Thoracic aorta (tissue), 2 donors: Measurements from ENCODE around the gene ZBTB45. TPM values are rescaled to one million over a fixed set of nuclear protein-coding genes. Genes with fewer than 3 reads are reported as not detected.
"Not testable (repeated sequence)": the region's sequence is repeated elsewhere in the genome, so short reads cannot be mapped to it uniquely, and the experiment has no call there.

Experiments
- ATAC-seq: fragments of 150-250 bp; one replicate; pipeline ENCODE4 v1.8.0; 2017; ENCODE audit warnings: low read depth; ENCODE audit not compliant: insufficient number of reproducible peaks, low FRiP score
- DNase-seq: peaks from one replicate; pipeline ENCODE4 v3.0.0-alpha.2; 2020; ENCODE audit warnings: low spot score
- H3K27ac ChIP-seq, 2 donors: fragments of 200-600 bp; sonication (generic); 1 replicate in 1 of 2; 2 replicates in 1 of 2; pipeline ENCODE4 v1.5.1; 2016; ENCODE audit warnings: mild to moderate bottlenecking in 2 of 2, moderate library complexity in 2 of 2
- H3K27me3 ChIP-seq: fragments of 200-600 bp; sonication (generic); replicated peaks from 2 replicates; pipeline ENCODE4 v1.6.0; 2016; ENCODE audit warnings: mild to moderate bottlenecking; ENCODE audit not compliant: insufficient read depth
- H3K36me3 ChIP-seq: fragments of 200-600 bp; sonication (generic); one replicate; pipeline ENCODE4 v1.5.1; 2016
- H3K4me1 ChIP-seq, 2 donors: fragments of 200-600 bp; sonication (generic); 1 replicate in 1 of 2; 2 replicates in 1 of 2; pipeline versions ENCODE4 v1.5.1 to v1.6.0; 2016; ENCODE audit warnings: low read depth in 2 of 2, mild to moderate bottlenecking in 1 of 2; ENCODE audit not compliant: control insufficient read depth in 1 of 2
- H3K4me3 ChIP-seq: fragments of 200-600 bp; sonication (generic); 2 replicates; pipeline ENCODE4 v1.5.1; 2016; ENCODE audit warnings: mild to moderate bottlenecking
- H3K9me3 ChIP-seq: fragments of 200-600 bp; sonication (generic); 2 replicates; pipeline ENCODE4 v1.5.1; 2016
- CTCF ChIP-seq: fragments of 200-600 bp; sonication (generic); IDR thresholded peaks from one replicate; pipeline ENCODE4 v1.5.1; 2019; ENCODE audit warnings: antibody characterized with exemption
- total RNA-seq, 2 donors: library from RNA; depleted of rRNA; stranded (reverse); fragments of >200 nt; gene quantifications; one replicate each; pipeline versions ENCODE4 v1.1.0 to v1.2.3, GENCODE V29; 2016

The ZBTB45 gene
- total RNA-seq, 2 donors from 2014 or later: 10.4 to 10.9 TPM

- ATAC-seq (peak; percentile 87), DNase-seq (peak; percentile 97)
- TF ChIP-seq CTCF: no peak
- H3K4me3 ChIP-seq: peak within 1 kb of the TSS; percentile 81
- no peaks in the 10 kb centered on the region for H3K9me3 ChIP-seq
- no peaks in the 10 kb centered on the region for H3K27me3 ChIP-seq
- peak within 1 kb of the TSS; percentile 92 to 96 for H3K27ac ChIP-seq
- H3K36me3 ChIP-seq: peaks cover 31% of the 10 kb centered on the region
- peaks cover 2 to 21% of the 10 kb centered on the region in 2 donors for H3K4me1 ChIP-seq
Measured at GRCh38 chr19:58475714-58476497, 43.7 kb downstream of the ZBTB45 start, which contains the start of gene ZNF446. TSS of gene ZNF446 (plus strand) at chr19:58476352. CDS start at chr19:58477219, 867 bp downstream.

DNA sequence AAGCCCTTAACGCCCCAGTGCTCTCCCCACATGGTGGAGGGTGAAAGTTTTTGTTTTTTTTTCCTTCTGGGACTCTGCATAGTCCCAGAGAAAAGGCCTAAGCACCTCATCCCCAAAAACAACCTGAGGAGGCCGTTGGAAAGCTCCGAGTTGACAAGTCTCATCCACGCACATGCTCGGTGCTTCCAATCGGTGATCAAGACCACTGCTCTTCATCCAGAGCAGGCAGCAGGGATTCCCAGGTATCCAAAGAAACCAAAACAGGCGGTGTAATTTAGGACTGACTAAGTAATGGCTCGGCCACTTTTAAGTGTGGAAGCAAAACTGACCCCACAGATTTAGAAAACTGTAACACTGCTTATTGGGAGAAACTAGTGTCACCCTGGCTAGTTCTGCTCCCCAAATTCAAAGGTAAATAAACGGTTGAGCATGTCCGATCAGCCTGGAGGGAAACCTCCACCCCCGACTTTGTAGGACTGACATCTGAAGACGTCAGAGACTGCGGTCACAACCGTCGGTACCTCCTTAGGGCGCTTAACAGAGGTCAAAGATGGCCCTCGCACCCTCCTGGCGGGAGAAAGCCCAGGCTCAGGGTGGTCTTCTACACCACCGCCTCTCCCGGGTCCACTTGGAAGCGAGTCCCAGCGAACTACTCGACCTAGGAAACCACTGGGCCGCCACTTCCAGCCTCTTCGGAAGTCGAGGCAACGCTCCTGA lies 44.5 kb downstream of the ZBTB45 start:
- H3K4me1 ChIP-seq: peaks cover 2 to 21% of the 10 kb centered on the region in 2 donors
- ATAC-seq: no peak
- peaks cover 26% of the 10 kb centered on the region for H3K36me3 ChIP-seq

DNA sequence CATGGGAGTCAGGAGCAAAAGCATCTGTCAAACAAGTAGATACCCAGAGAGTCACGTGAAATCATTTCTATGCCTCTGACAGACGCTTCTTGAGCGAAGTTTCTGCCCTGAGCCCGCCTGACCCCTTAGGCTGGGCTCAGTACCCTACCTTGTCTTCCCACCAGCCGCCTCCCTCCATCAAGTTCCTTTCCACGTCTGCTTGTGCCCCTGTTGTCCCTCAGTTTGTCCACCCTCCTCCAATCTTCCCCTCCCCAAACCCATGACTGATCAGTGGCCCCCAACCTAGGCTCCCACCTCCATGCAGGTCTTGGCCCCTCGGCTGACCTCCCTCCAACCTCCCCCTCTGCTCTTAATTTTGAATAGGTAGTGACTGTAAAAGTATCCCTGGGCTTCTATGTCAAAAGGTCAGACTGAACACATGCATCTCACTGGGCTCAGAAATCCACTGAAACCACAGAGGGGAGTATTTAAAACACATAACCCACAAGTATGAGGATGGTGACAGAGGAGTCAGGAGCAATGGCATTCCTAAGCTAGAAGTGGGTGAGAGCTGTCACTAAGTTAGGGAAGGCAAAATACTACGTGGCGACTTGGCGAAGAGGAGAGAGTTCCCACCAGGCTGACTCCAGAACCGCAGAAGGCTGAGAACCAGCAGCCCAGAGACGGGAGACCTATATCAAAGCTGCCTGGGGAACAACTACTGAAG lies 45.2 kb downstream of the ZBTB45 start:
- TF ChIP-seq CTCF: no peak
- Histone ChIP-seq H3K36me3 (peaks cover 25% of the 10 kb centered on the region), H3K4me3 (no peak overlapping the region), H3K4me1 (peaks cover 2 to 21% of the 10 kb centered on the region in 2 donors), H3K27me3 (no peaks in the 10 kb centered on the region), H3K27ac (peak overlapping the region; percentile 92 to 96), H3K9me3 (no peaks in the 10 kb centered on the region)
- no peak for DNase-seq
- no peak for ATAC-seq

More for the DNA sequence above, 44.5 kb downstream of the ZBTB45 start:
- TF ChIP-seq CTCF: no peak
- Histone ChIP-seq H3K9me3 (no peaks in the 10 kb centered on the region), H3K27me3 (no peaks in the 10 kb centered on the region), H3K4me3 (peak overlapping the region; percentile 81), H3K27ac (peak overlapping the region; percentile 92 to 96)
- no peak for DNase-seq

DNA sequence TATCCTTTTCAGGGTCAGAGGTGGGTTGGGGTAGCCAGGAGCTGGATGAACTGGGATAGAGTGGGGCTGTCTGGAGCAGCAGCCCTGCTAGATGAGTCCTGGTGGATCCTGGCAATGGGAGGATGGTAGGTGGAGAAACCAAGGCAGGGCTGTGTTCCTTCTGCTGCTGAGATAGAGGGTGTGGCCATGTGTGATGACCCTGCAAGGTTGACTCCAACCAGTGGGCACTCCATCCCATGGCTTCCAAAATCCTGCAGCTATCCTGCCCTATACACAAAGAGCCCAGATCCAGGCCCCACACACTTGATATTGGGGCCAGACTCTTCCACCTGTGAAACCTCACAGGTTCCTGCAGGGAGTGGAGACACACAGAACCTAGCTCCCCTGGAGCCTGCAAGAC lies 45.8 kb downstream of the ZBTB45 start:
- H3K27me3 ChIP-seq: no peaks in the 10 kb centered on the region
- no peak for TF ChIP-seq CTCF
- no peak overlapping the region for H3K27ac ChIP-seq
- no peak overlapping the region for H3K4me3 ChIP-seq
- ATAC-seq (no peak), DNase-seq (no peak)
- H3K4me1 ChIP-seq: peaks cover 2 to 22% of the 10 kb centered on the region in 2 donors
- peaks cover 26% of the 10 kb centered on the region for H3K36me3 ChIP-seq
- no peaks in the 10 kb centered on the region for H3K9me3 ChIP-seq

DNA sequence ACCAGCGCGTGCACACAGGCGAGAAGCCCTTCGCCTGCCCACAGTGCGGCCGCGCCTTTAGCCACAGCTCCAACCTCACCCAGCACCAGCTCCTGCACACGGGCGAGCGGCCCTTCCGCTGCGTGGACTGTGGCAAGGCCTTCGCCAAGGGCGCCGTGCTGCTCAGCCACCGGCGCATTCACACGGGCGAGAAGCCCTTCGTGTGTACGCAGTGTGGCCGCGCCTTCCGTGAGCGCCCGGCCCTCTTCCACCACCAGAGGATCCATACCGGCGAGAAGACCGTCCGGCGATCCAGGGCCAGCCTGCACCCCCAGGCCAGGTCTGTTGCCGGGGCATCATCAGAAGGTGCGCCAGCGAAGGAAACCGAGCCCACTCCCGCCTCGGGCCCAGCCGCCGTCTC lies 47.9 kb downstream of the ZBTB45 start:
- no peak for TF ChIP-seq CTCF
- DNase-seq (no peak), ATAC-seq (no peak)
- no peaks in the 10 kb centered on the region for H3K9me3 ChIP-seq
- peaks cover 26% of the 10 kb centered on the region for H3K36me3 ChIP-seq
- no peak overlapping the region for H3K4me3 ChIP-seq
- H3K27me3 ChIP-seq: no peaks in the 10 kb centered on the region
- H3K27ac ChIP-seq: no peak overlapping the region
- peaks cover 9 to 27% of the 10 kb centered on the region in 2 donors for H3K4me1 ChIP-seq

DNA sequence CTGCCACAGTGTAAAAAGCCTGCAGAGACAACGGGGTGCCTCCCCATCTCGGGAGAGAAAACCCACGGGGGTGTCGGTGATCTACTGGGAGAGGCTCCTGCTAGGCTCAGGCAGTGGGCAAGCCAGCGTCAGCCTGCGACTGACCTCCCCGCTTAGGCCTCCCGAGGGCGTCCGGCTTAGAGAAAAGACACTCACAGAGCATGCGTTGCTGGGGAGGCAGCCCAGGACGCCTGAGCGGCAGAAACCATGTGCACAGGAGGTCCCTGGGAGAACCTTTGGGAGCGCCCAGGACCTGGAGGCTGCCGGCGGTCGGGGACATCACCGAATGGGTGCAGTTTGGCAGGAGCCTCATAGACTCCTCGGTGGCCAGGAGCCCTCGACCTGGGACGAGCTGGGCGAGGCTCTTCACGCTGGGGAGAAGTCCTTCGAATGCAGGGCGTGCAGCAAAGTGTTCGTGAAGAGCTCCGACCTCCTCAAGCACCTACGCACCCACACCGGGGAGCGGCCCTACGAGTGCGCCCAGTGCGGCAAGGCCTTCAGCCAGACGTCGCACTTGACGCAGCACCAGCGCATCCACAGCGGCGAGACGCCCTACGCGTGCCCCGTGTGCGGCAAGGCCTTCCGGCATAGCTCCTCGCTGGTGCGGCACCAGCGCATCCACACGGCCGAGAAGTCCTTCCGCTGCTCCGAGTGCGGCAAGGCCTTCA lies 48.6 kb downstream of the ZBTB45 start:
- H3K9me3 ChIP-seq, DNase-seq, H3K27ac ChIP-seq, H3K27me3 ChIP-seq, ATAC-seq, H3K4me3 ChIP-seq: not testable (repeated sequence)
- peaks cover 26% of the 10 kb centered on the region for H3K36me3 ChIP-seq
- H3K4me1 ChIP-seq: peaks cover 11 to 29% of the 10 kb centered on the region in 2 donors
